HUES48 (cell line): ENCODE data around the gene FHIT.

ENCODE experiments used
- H3K27ac ChIP-seq: one replicate; pipeline ENCODE4 v1.7.0; 2013; ENCODE audit warnings: low read depth, low read length, inconsistent platforms
- H3K27me3 ChIP-seq: 2 replicates; pipeline ENCODE4 v1.6.1; 2013; ENCODE audit warnings: mild to moderate bottlenecking, low read length; ENCODE audit not compliant: control insufficient read depth, insufficient read depth
- H3K36me3 ChIP-seq: 2 replicates; pipeline ENCODE4 v1.6.1; 2013; ENCODE audit warnings: low read length; ENCODE audit not compliant: control insufficient read depth, insufficient read depth
- H3K4me1 ChIP-seq: 2 replicates; pipeline ENCODE4 v1.6.1; 2013; ENCODE audit warnings: mild to moderate bottlenecking, low read length; ENCODE audit not compliant: control insufficient read depth, insufficient read depth
- H3K4me3 ChIP-seq: 2 replicates; pipeline ENCODE4 v1.5.1; 2013; ENCODE audit warnings: mild to moderate bottlenecking, low read depth, low read length
- H3K9ac ChIP-seq: 2 replicates; pipeline ENCODE4 v1.6.1; 2013; ENCODE audit warnings: mild to moderate bottlenecking, low read depth, low read length, moderate library complexity
- H3K9me3 ChIP-seq: 2 replicates; pipeline ENCODE4 v1.6.1; 2013; ENCODE audit warnings: low read length; ENCODE audit not compliant: control insufficient read depth, insufficient read depth

FHIT gene

DNA sequence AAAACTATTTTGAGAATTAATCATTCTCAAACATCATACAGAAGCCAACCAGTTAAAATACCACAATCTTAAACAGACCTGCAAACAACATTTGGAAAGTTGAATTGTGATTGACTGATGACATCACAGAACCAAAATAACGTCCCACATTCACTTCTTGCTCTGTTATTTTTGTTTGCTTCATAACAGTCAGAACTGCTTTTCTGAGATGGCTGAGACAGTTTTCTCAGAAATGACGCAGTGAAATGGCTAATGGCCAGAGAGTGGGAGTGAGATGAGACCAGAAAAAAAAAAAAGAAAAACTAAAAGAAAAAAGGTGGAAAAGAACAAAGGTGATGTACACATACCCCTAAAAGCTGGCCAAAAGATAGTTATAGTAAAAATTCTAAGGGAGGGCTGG is 1061.2 kb downstream of the FHIT start:
- peaks cover 24% of the 10 kb centered on the region for H3K4me1 ChIP-seq
- no peaks in the 10 kb centered on the region for H3K9me3 ChIP-seq
- H3K9ac ChIP-seq: no peak overlapping the region
- H3K27ac ChIP-seq: no peak overlapping the region
- H3K4me3 ChIP-seq: no peak overlapping the region
- H3K36me3 ChIP-seq: no peaks in the 10 kb centered on the region
- H3K27me3 ChIP-seq: no peaks in the 10 kb centered on the region

DNA sequence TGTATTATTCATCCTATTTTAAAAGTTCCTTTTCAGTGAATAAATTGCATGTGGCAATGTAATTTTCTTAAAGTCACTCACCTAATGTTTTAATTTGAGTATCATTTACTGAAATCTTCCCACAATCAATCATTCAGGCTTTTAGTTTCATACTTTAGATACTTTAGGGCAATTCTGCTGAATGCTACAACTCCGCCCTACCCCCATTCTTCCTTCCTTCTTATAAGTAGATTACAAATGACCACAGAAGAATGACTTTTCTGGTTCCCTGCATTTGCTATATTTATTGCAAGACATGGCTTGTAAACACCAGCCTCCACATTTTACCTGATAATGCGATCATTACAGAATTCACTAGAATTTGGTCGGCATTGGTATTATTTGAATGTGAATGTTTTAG is 1061.9 kb downstream of the FHIT start:
- Histone ChIP-seq H3K9ac (no peak overlapping the region), H3K9me3 (no peaks in the 10 kb centered on the region), H3K4me3 (no peak overlapping the region), H3K4me1 (peaks cover 24% of the 10 kb centered on the region), H3K27me3 (no peaks in the 10 kb centered on the region), H3K36me3 (no peaks in the 10 kb centered on the region), H3K27ac (no peak overlapping the region)

DNA sequence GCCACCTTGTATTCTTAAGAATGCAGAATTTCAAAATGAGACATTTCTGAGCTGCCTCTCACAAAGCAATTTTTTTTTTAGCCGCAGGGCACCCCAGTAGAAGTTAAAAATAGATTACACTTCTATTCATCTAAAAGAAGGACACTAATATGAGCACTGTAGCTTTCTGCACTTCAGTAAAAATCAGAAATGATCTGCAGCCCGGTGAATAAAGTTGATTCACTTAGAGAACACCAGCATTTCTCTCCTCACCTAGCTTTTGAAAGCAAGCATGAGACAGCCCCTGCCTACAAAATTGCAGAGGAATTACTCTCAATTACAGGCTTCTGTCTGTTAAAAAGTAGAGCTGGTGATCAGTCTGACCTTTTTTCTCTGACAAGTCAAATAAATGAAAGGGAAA is 1062.4 kb downstream of the FHIT start:
- Histone ChIP-seq H3K27ac (no peak overlapping the region), H3K9ac (no peak overlapping the region), H3K9me3 (no peaks in the 10 kb centered on the region)

DNA sequence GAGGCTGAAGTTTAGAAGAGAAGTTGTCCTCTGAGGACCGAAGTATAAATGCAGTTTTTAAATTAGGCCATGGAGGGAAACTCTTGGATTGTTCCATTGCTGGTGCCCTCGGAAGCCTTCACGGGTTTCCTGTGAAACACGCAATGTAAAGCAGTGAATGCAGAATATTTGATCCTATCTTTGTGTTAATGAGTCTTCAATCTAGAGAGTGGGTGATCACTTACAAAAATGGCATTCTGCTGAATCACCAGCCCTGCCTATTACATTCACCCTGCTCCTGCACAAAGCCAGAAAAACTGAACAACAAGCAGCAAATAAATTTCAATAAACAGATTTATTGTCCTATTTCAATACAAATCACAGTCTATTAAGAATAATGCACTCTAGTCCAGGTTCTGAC is 1063.9 kb downstream of the FHIT start:
- Histone ChIP-seq H3K36me3 (no peaks in the 10 kb centered on the region), H3K4me1 (peaks cover 24% of the 10 kb centered on the region), H3K9ac (no peak overlapping the region), H3K27ac (no peak overlapping the region), H3K4me3 (no peak overlapping the region), H3K9me3 (no peaks in the 10 kb centered on the region), H3K27me3 (no peaks in the 10 kb centered on the region)

More for the DNA sequence above, 1062.4 kb downstream of the FHIT start:
- H3K27me3 ChIP-seq: no peaks in the 10 kb centered on the region
- peaks cover 24% of the 10 kb centered on the region for H3K4me1 ChIP-seq
- no peak overlapping the region for H3K4me3 ChIP-seq
- no peaks in the 10 kb centered on the region for H3K36me3 ChIP-seq

DNA sequence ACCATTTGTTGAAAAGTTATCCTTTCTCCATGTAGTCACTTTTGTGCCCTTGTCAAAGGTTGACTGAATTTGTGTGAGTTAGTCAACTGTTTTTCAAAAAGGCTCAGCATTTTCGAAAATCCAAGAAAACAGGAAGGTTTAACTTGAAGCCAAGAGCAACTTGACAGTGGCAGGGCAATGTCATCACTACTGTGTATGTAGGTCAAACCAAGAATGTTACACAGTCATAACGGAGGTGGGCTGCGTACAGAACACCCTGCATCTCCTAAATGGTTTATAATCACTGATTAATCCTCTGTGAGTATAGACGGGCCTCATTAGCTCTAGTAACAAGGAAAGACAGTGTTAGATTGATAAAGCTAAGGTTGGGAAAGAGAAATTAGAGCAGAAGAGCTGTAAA is 1064.9 kb downstream of the FHIT start:
- H3K36me3 ChIP-seq: no peaks in the 10 kb centered on the region
- no peak overlapping the region for H3K27ac ChIP-seq
- H3K4me3 ChIP-seq: no peak overlapping the region
- no peaks in the 10 kb centered on the region for H3K27me3 ChIP-seq
- no peaks in the 10 kb centered on the region for H3K9me3 ChIP-seq
- H3K9ac ChIP-seq: no peak overlapping the region
- H3K4me1 ChIP-seq: peaks cover 24% of the 10 kb centered on the region

DNA sequence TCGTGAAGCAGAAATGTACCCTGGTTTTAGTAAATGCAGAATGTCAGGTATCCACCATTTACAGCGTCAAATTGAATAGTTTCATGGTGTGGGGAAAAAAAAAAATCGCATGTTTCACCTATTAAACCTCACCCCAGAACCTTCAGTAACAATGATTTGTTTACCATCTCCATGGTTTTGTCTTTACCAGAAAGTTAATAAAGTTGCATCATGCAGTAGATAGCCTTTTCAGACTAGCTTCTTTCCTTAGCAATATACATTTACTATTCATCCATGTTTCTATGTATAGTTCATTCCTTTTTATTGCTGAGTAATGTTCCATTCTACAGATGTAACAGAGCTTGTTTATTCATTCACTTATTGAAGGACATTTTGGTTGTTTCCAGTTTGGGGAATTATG is 1066.1 kb downstream of the FHIT start:
- Histone ChIP-seq H3K27me3 (no peaks in the 10 kb centered on the region), H3K9me3 (no peaks in the 10 kb centered on the region), H3K4me1 (peaks cover 24% of the 10 kb centered on the region), H3K4me3 (no peak overlapping the region), H3K36me3 (no peaks in the 10 kb centered on the region), H3K27ac (no peak overlapping the region), H3K9ac (no peak overlapping the region)

DNA sequence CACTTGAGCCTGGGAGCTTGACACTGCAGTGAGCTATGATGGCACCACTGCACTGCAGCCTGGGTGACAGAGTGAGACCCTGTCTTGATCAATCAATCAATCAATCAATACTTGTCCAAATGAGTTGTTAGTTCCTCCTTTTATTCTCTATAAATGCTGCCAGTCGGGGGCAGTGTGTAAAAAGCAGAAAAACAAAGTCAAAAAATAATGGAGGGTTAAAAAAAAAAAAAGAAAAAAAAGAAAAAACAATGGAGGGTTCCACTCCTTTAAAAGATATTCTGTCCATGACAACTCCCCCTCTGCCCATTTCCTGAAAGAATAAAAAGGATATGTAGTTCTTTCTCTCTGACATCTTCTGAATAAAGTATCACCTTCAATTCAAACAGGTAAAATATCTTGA is 1068.6 kb downstream of the FHIT start:
- no peaks in the 10 kb centered on the region for H3K9me3 ChIP-seq
- H3K4me3 ChIP-seq: no peak overlapping the region
- no peak overlapping the region for H3K9ac ChIP-seq
- H3K36me3 ChIP-seq: no peaks in the 10 kb centered on the region
- H3K27me3 ChIP-seq: no peaks in the 10 kb centered on the region
- peaks cover 14% of the 10 kb centered on the region for H3K4me1 ChIP-seq
- H3K27ac ChIP-seq: no peak overlapping the region

DNA sequence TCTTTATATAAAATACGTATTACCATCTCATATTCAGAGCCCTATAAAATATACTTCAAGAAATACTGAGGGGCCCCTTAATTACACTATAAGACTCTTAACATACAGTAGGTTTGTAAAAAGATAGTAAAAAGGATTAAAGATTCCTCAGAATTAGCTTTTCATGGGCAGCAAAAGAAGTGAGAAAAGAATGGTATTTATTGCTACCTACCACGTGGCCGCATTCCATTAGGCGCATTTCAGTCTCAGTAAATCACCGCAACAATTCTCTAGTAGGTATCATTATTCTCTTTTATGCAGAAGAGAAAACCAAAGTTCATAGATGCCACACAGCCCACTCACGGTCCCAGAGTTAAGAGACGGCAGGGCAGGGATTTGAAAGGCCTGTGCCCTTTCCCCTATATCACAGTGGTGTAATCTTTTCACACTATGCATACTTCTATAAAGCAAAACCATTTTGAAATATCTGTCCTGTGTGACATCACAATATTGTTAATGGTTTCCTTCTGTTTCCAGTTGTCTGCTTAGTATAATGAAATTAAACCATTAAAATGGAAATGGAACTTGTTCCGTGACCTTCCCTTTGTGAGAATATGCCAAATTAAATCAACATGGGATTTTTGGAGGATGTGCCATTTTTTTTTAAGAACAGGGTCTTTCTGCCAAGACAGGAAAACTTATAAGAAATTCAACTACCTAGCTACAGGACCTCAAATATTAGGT is 1072.2 kb downstream of the FHIT start:
- H3K4me3 ChIP-seq: no peak overlapping the region
- H3K27ac ChIP-seq: no peak overlapping the region
- H3K4me1 ChIP-seq: peaks cover 6% of the 10 kb centered on the region; the same call in 1 of the 2 replicates
- H3K9me3 ChIP-seq: no peaks in the 10 kb centered on the region
- H3K9ac ChIP-seq: no peak overlapping the region
- H3K27me3 ChIP-seq: no peaks in the 10 kb centered on the region
- H3K36me3 ChIP-seq: no peaks in the 10 kb centered on the region

DNA sequence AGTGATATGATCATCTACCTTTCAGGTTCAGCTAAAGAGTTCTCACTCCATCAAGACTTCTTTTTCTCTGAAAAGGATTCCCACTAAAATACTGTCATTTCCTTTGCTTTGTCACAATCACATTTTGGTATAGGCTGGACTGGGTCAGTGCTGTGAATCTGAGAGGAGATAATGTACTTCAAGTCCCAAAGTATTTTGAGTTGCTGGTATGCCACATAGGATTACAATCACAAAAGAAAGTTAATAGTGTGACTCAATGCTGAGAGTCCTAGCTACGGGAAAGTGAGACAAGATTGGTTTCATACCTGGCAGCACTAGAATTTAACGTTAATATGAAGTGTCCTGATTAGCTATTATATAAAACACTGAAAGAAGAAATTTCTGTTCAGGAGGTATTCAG is 1073.5 kb downstream of the FHIT start:
- H3K4me3 ChIP-seq: no peak overlapping the region
- H3K9ac ChIP-seq: no peak overlapping the region
- H3K9me3 ChIP-seq: no peaks in the 10 kb centered on the region
- H3K27me3 ChIP-seq: no peaks in the 10 kb centered on the region
- peaks cover 6% of the 10 kb centered on the region; the same call in 1 of the 2 replicates for H3K4me1 ChIP-seq
- H3K36me3 ChIP-seq: no peaks in the 10 kb centered on the region
- H3K27ac ChIP-seq: no peak overlapping the region

DNA sequence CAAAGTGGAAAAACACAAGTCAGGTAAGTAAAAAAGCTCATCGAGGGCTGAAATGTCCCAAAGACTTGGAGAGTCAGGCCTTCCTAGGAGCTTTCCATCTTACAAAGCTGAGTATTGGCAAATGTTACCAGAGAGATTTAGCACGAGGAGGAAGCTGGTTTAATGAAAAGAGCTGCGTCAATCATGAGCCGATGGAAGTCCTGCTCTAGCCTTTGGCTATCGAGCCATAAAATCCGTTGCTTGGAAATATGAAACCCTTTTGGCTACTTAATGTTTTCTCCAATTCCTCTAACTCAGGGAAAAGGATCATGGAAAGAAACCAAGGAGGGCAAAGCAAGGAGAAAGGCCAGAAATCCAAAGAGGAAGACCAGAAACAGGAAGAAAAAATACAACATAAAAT is 1074.6 kb downstream of the FHIT start:
- Histone ChIP-seq H3K4me3 (no peak overlapping the region), H3K9ac (no peak overlapping the region), H3K4me1 (peaks cover 6% of the 10 kb centered on the region; the same call in 1 of the 2 replicates), H3K27me3 (no peaks in the 10 kb centered on the region), H3K27ac (no peak overlapping the region), H3K36me3 (no peaks in the 10 kb centered on the region), H3K9me3 (no peaks in the 10 kb centered on the region)

DNA sequence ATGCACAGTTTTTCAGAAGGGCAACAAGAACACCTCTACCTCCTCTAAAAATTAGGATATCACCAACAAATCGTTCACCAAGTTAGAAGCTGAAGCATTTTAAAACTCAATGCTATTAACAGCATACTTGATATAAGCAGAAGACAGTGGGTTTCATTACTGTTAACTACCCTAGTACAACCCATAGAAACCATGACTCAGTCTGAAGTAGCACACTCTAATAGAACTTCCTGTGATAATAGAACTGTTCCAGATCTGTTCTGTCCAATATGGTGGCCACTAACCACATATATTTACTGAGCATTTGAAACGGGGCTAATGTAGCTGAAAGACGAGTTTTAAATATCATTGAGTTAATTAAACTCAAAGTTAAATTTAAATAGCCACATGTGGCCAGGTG is 1075.6 kb downstream of the FHIT start:
- H3K4me1 ChIP-seq: peaks cover 6% of the 10 kb centered on the region; the same call in 1 of the 2 replicates
- H3K9me3 ChIP-seq: no peaks in the 10 kb centered on the region
- H3K27me3 ChIP-seq: no peaks in the 10 kb centered on the region
- no peak overlapping the region for H3K9ac ChIP-seq
- H3K36me3 ChIP-seq: no peaks in the 10 kb centered on the region
- no peak overlapping the region for H3K27ac ChIP-seq
- H3K4me3 ChIP-seq: no peak overlapping the region
